Measurements from ENCODE around the gene ARL11.
"Not testable (repeated sequence)": the region's sequence is repeated elsewhere in the genome, so short reads cannot be mapped to it uniquely, and the experiment has no call there.

Gene ARL11

GRCh38 chr13:49627831-49628652 lies at the start of gene ARL11:
TSS of gene ARL11 (plus strand) at chr13:49628507. CDS start at chr13:49630448, 1,941 bp downstream.
- DNase-seq = no peak

- DNase-seq = no peak
Measured at GRCh38 chr13:49579501-49579900, 48.8 kb upstream of the ARL11 start.

GRCh38 chr13:49580980-49581680 lies 47.2 kb upstream of the ARL11 start:
- no peak for DNase-seq

GRCh38 chr13:49584771-49585182 lies 43.5 kb upstream of the ARL11 start:
- DNase-seq = no peak

GRCh38 chr13:49585220-49586157 lies 42.8 kb upstream of the ARL11 start, which contains the start of gene RCBTB1:
TSS of gene RCBTB1 (minus strand) at chr13:49585558. CDS start at chr13:49567279, 18,279 bp downstream.
- DNase-seq = peak; percentile 16

- DNase-seq = no peak
Measured at GRCh38 chr13:49586717-49587116, 41.6 kb upstream of the ARL11 start.

- DNase-seq = no peak
Measured at GRCh38 chr13:49587311-49587847, 40.9 kb upstream of the ARL11 start.

- DNase-seq = not testable (repeated sequence)
Measured at GRCh38 chr13:49590714-49591113, 37.6 kb upstream of the ARL11 start.

- not testable (repeated sequence) for DNase-seq
Measured at GRCh38 chr13:49593876-49594275, 34.4 kb upstream of the ARL11 start.

- no peak for DNase-seq
Measured at GRCh38 chr13:49594576-49594975, 33.7 kb upstream of the ARL11 start.

GRCh38 chr13:49596221-49596620 lies 32.1 kb upstream of the ARL11 start:
- no peak for DNase-seq

- no peak for DNase-seq
Measured at GRCh38 chr13:49597043-49597641, 31.2 kb upstream of the ARL11 start.

- no peak for DNase-seq
Measured at GRCh38 chr13:49602005-49602404, 26.3 kb upstream of the ARL11 start.

- not testable (repeated sequence) for DNase-seq
Measured at GRCh38 chr13:49602615-49603014, 25.7 kb upstream of the ARL11 start.

- no peak for DNase-seq
Measured at GRCh38 chr13:49604570-49604969, 23.7 kb upstream of the ARL11 start.

GRCh38 chr13:49606747-49607648 lies 21.3 kb upstream of the ARL11 start:
- peak; percentile 48 for DNase-seq

- DNase-seq = no peak
Measured at GRCh38 chr13:49607761-49608160, 20.5 kb upstream of the ARL11 start.

- no peak for DNase-seq
Measured at GRCh38 chr13:49608651-49609331, 19.5 kb upstream of the ARL11 start.

- DNase-seq = peak; percentile 31
Measured at GRCh38 chr13:49610176-49610575, 18.1 kb upstream of the ARL11 start.

GRCh38 chr13:49612042-49612441 lies 16.3 kb upstream of the ARL11 start:
- DNase-seq = not testable (repeated sequence)

All from NCI-H2029 (cell line).